Liver (tissue), 9 donors: ENCODE results near the gene KYAT1. TPM values are rescaled to one million over a fixed set of nuclear protein-coding genes. Genes with fewer than 3 reads are reported as not detected.
A peak's percentile ranks its signal among the peaks of the same experiment; 100 is the strongest.

Experiments used
- DNase-seq: peaks from one replicate; pipeline ENCODE4 v3.0.0-alpha.2; 2017; ENCODE audit warnings: low spot score
- H3K27ac ChIP-seq, 2 donors: one replicate each; pipeline ENCODE4 v1.7.0; 2013; ENCODE audit warnings: inconsistent platforms in 2 of 2, low read length in 2 of 2, control low read depth in 1 of 2, low read depth in 1 of 2, mild to moderate bottlenecking in 1 of 2
- H3K27me3 ChIP-seq, 4 donors: one replicate each; pipeline versions ENCODE4 v1.6.1 to v1.7.0; 2013; ENCODE audit warnings: low read length in 3 of 4, inconsistent platforms in 1 of 4, mild to moderate bottlenecking in 1 of 4, moderate library complexity in 1 of 4; ENCODE audit not compliant: control insufficient read depth in 4 of 4, insufficient read depth in 4 of 4
- H3K36me3 ChIP-seq, 4 donors: one replicate each; pipeline versions ENCODE4 v1.6.1 to v1.7.0; 2013; ENCODE audit warnings: low read length in 3 of 4, mild to moderate bottlenecking in 3 of 4, low read depth in 1 of 4, moderate library complexity in 1 of 4; ENCODE audit not compliant: control insufficient read depth in 4 of 4, insufficient read depth in 3 of 4
- H3K4me1 ChIP-seq, 4 donors: one replicate each; pipeline versions ENCODE4 v1.6.1 to v1.7.0; 2013; ENCODE audit warnings: low read length in 3 of 4, mild to moderate bottlenecking in 3 of 4, moderate library complexity in 1 of 4; ENCODE audit not compliant: control insufficient read depth in 4 of 4, insufficient read depth in 4 of 4
- H3K4me3 ChIP-seq, 3 donors: one replicate each; pipeline versions ENCODE4 v1.6.1 to v1.7.0; 2013; ENCODE audit warnings: low read length in 3 of 3, control low read depth in 1 of 3, low read depth in 1 of 3, mild to moderate bottlenecking in 1 of 3
- H3K9ac ChIP-seq, 2 donors: one replicate each; pipeline ENCODE4 v1.7.0; 2013; ENCODE audit warnings: low read length in 2 of 2, mild to moderate bottlenecking in 2 of 2, moderate library complexity in 2 of 2, control low read depth in 1 of 2, low read depth in 1 of 2
- H3K9me3 ChIP-seq, 4 donors: one replicate each; pipeline versions ENCODE4 v1.6.1 to v1.7.0; 2013; ENCODE audit warnings: low read length in 3 of 4; ENCODE audit not compliant: control insufficient read depth in 4 of 4
- ATF3 ChIP-seq: IDR thresholded peaks from 2 replicates; pipeline ENCODE4 v1.6.1; 2016; ENCODE audit warnings: antibody characterized with exemption
- EGR1 ChIP-seq, 2 donors: IDR thresholded peaks; 2 replicates each; pipeline ENCODE4 v1.6.1; 2016 to 2018; ENCODE audit warnings: antibody characterized with exemption in 2 of 2, low read depth in 2 of 2
- FOXA1 ChIP-seq: IDR thresholded peaks from 2 replicates; pipeline ENCODE4 v1.6.1; 2016; ENCODE audit warnings: antibody characterized with exemption
- FOXA2 ChIP-seq: IDR thresholded peaks from 2 replicates; pipeline ENCODE4 v1.6.1; 2016; ENCODE audit warnings: antibody characterized with exemption
- GABPA ChIP-seq, 2 donors: IDR thresholded peaks in 1 of 2; conservative IDR thresholded peaks in 1 of 2; 2 replicates each; pipeline ENCODE4 v1.6.1; 2016; ENCODE audit warnings: antibody characterized with exemption in 2 of 2, mild to moderate bottlenecking in 1 of 2, moderate library complexity in 1 of 2
- HNF4A ChIP-seq, 2 donors: conservative IDR thresholded peaks; 2 replicates each; pipeline ENCODE4 v1.6.1; 2016; ENCODE audit warnings: antibody characterized with exemption in 2 of 2, mild to moderate bottlenecking in 2 of 2
- HNF4G ChIP-seq: IDR thresholded peaks from 2 replicates; pipeline ENCODE4 v1.6.1; 2016; ENCODE audit warnings: antibody characterized with exemption
- JUND ChIP-seq, 2 donors: IDR thresholded peaks; 2 replicates each; pipeline ENCODE4 v1.6.1; 2016; ENCODE audit warnings: antibody characterized with exemption in 2 of 2
- NR2F2 ChIP-seq: IDR thresholded peaks from 2 replicates; pipeline ENCODE4 v1.6.1; 2016; ENCODE audit warnings: antibody characterized with exemption
- RAD21 ChIP-seq, 2 donors: IDR thresholded peaks; 2 replicates each; pipeline ENCODE4 v1.6.1; 2016; ENCODE audit warnings: antibody characterized with exemption in 2 of 2, mild to moderate bottlenecking in 2 of 2
- REST ChIP-seq: IDR thresholded peaks from 2 replicates; pipeline ENCODE4 v1.6.1; 2016; ENCODE audit warnings: antibody characterized with exemption, mild to moderate bottlenecking
- RXRA ChIP-seq, 2 donors: IDR thresholded peaks; 2 replicates each; pipeline ENCODE4 v1.6.1; 2017 to 2018; ENCODE audit warnings: antibody characterized with exemption in 2 of 2, mild to moderate bottlenecking in 1 of 2
- SP1 ChIP-seq: IDR thresholded peaks from 2 replicates; pipeline ENCODE4 v1.6.1; 2018; ENCODE audit warnings: antibody characterized with exemption, mild to moderate bottlenecking
- TAF1 ChIP-seq: conservative IDR thresholded peaks from 2 replicates; pipeline ENCODE4 v1.6.1; 2016; ENCODE audit warnings: antibody characterized with exemption, mild to moderate bottlenecking
- YY1 ChIP-seq: IDR thresholded peaks from 2 replicates; pipeline ENCODE4 v1.6.1; 2016; ENCODE audit warnings: antibody characterized with exemption, mild to moderate bottlenecking
- ZBTB33 ChIP-seq: IDR thresholded peaks from 2 replicates; pipeline ENCODE4 v1.6.1; 2016; ENCODE audit warnings: antibody characterized with exemption
- WGBS: extraction: QIAGEN DNeasy Blood & Tissue Kit; methylation state at CpG from one replicate; pipeline ENCODE4 v1.1.7; 2013; 5-methylcytosine and 5-hydroxymethylcytosine counted together
- polyA plus RNA-seq, 2 donors: library from polyadenylated mRNA; stranded (reverse) in 1 of 2; unstranded in 1 of 2; fragments of 200-250 nt in 1 of 2; fragments of >200 nt in 1 of 2; fragmentation: Nextera tagmentation in 1 of 2; extraction: Ambion mirVana in 1 of 2; gene quantifications; one replicate each; pipeline versions ENCODE4 v1.2.1 to v1.2.3, GENCODE V29; 2013 to 2015
- total RNA-seq, 2 donors: library from RNA; depleted of rRNA; stranded (reverse); fragments of >200 nt; gene quantifications; one replicate each; pipeline ENCODE4 v1.2.3, GENCODE V29; 2014
- TF ChIP-seq, protein P1 (sequence below): IDR thresholded peaks from 2 replicates; pipeline ENCODE4 v1.6.1; 2016; ENCODE audit warnings: antibody characterized with exemption
- TF ChIP-seq, protein P2 (sequence below): fragments of 150-350 bp; IDR thresholded peaks from 2 replicates; pipeline ENCODE4 v1.5.1; 2017; ENCODE audit warnings: improper control_type of control experiment, low read depth, low read length; ENCODE audit not compliant: missing input control
- donor health status: healthy.
- donor health status: healthy.
- donor health status: healthy.
- donor health status: healthy.
- donor health status: healthy.

KYAT1 gene
- total and polyA plus RNA-seq, 4 donors: 3.8 to 8.1 (median 7.4) TPM

- peaks cover 0 to 19% (median 10%) of the 10 kb centered on the region in 4 donors for H3K4me1 ChIP-seq
- no peaks in the 10 kb centered on the region for H3K9me3 ChIP-seq
- TF ChIP-seq SP1 (no peak), JUND (IDR thresholded peaks at IDR 0.05) (no peak)
- no peak for DNase-seq
- H3K27ac ChIP-seq: peak overlapping the region in 1 of 2 donors; percentile 76
- H3K27me3 ChIP-seq: no peaks in the 10 kb centered on the region
- peaks cover 5 to 28% (median 8%) of the 10 kb centered on the region in 4 donors for H3K36me3 ChIP-seq
- no peak overlapping the region for H3K4me3 ChIP-seq
- H3K9ac ChIP-seq: no peak overlapping the region
- 88% methylated on average over 8 of the region's 8 CpGs for WGBS
These were observed 11.6 kb upstream of the KYAT1 start for GRCh38 chr9:128893354-128893753.

DNA sequence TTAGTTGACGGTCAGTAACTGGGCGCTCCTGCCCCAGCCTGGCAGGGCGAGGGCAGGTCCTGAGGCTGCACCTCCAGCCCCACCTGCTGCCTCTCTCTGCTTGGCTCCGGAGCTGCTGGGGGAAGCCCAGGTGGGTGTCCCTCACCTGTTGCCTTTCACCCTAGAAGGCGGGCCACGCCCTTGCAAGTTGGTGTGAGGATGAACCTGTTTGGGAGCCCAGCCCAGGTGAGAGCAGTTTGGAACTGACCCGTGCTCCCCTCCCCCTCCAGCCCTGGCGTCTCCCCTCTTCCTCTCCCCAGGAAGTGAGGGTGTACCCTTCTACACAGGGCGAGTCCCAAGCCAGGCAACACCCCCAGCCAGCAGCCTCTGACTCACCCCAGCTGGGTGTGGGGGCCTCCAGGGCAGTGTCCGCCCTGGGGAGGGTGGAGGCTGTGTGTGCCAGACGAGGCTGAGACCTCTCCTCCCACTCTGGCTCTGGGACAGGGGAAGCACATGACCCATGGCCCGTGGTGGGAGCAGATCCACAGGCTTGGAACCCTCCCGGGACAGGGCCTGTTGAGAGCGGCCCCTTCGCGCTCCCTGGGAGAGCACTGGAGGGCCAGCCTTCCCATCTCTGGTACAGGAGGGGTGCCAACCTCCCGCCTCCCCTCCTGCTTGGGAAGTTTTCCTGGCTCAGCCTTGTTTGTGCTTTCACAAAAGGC, 10.6 kb upstream of the KYAT1 start:
- DNase-seq: peak; percentile 61
- Histone ChIP-seq H3K9ac (no peak overlapping the region), H3K36me3 (peaks cover 5 to 32% (median 10%) of the 10 kb centered on the region in 4 donors), H3K9me3 (no peaks in the 10 kb centered on the region), H3K27ac (peak overlapping the region; percentile 40 to 76), H3K4me1 (peaks cover 3 to 25% (median 10%) of the 10 kb centered on the region in 4 donors), H3K4me3 (no peak overlapping the region), H3K27me3 (no peaks in the 10 kb centered on the region)
- 49% methylated on average over 17 of the region's 17 CpGs for WGBS
- TF ChIP-seq ZBTB33: no peak
- peak; percentile 44 to 65 for TF ChIP-seq RXRA (IDR thresholded peaks at IDR 0.05)
- peak in 1 of 2 donors; percentile 25 for TF ChIP-seq GABPA (IDR thresholded peaks at IDR 0.05 in 1 of 2, conservative IDR thresholded peaks at IDR 0.05 in 1 of 2)
- TF ChIP-seq FOXA1: no peak
- TF ChIP-seq HNF4A (conservative IDR thresholded peaks at IDR 0.05): no peak
- TF ChIP-seq YY1: no peak
- no peak for TF ChIP-seq FOXA2
- TF ChIP-seq NR2F2: peak; percentile 86
- TF ChIP-seq REST: no peak
- peak; percentile 23 for TF ChIP-seq ATF3
- no peak for TF ChIP-seq RAD21 (IDR thresholded peaks at IDR 0.05)
- TF ChIP-seq, protein P1, sequence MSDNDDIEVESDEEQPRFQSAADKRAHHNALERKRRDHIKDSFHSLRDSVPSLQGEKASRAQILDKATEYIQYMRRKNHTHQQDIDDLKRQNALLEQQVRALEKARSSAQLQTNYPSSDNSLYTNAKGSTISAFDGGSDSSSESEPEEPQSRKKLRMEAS: no peak
- TF ChIP-seq, protein P2, sequence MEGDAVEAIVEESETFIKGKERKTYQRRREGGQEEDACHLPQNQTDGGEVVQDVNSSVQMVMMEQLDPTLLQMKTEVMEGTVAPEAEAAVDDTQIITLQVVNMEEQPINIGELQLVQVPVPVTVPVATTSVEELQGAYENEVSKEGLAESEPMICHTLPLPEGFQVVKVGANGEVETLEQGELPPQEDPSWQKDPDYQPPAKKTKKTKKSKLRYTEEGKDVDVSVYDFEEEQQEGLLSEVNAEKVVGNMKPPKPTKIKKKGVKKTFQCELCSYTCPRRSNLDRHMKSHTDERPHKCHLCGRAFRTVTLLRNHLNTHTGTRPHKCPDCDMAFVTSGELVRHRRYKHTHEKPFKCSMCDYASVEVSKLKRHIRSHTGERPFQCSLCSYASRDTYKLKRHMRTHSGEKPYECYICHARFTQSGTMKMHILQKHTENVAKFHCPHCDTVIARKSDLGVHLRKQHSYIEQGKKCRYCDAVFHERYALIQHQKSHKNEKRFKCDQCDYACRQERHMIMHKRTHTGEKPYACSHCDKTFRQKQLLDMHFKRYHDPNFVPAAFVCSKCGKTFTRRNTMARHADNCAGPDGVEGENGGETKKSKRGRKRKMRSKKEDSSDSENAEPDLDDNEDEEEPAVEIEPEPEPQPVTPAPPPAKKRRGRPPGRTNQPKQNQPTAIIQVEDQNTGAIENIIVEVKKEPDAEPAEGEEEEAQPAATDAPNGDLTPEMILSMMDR: no peak
- TF ChIP-seq SP1: peak; percentile 49
- no peak for TF ChIP-seq HNF4G
- TF ChIP-seq TAF1: no peak
- no peak for TF ChIP-seq EGR1 (IDR thresholded peaks at IDR 0.05; ENCODE audit: low read depth in 2 of 2)
- peak; percentile 88 to 93 for TF ChIP-seq JUND (IDR thresholded peaks at IDR 0.05)
